ENCODE results near the gene MEGF11.

DNA sequence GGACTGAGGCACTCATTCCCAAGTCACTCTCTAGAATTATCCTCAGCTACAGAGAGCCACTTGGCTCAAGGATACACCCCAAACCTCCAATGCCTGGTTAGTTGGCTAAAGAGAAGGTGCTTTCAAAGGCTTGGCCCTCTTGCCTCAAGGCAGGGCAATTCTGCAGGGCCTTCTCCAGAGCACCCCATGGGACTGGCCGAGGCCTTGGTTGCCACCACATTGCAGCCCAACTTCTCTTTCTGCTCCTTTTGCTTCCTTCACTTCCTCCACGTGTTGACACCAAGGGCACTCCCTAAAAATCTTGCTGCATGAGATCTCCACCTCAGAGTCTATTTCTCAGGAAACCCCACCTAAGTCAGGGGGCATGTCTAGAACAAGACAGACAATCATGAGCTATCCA, 36.7 kb downstream of the MEGF11 start:
- TF ChIP-seq, protein P1, sequence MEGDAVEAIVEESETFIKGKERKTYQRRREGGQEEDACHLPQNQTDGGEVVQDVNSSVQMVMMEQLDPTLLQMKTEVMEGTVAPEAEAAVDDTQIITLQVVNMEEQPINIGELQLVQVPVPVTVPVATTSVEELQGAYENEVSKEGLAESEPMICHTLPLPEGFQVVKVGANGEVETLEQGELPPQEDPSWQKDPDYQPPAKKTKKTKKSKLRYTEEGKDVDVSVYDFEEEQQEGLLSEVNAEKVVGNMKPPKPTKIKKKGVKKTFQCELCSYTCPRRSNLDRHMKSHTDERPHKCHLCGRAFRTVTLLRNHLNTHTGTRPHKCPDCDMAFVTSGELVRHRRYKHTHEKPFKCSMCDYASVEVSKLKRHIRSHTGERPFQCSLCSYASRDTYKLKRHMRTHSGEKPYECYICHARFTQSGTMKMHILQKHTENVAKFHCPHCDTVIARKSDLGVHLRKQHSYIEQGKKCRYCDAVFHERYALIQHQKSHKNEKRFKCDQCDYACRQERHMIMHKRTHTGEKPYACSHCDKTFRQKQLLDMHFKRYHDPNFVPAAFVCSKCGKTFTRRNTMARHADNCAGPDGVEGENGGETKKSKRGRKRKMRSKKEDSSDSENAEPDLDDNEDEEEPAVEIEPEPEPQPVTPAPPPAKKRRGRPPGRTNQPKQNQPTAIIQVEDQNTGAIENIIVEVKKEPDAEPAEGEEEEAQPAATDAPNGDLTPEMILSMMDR (IDR thresholded peaks at IDR 0.05): no peak
- TF ChIP-seq POLR2A (IDR thresholded peaks at IDR 0.05; ENCODE audit: low read depth): no peak
